GM18873 (cell line): Measurements from ENCODE around the gene QSOX2.

Experiments
- ATAC-seq: cut with Tn5 transposase; IDR thresholded peaks from one replicate; pipeline ENCODE4 v1.9.1; 2021; ENCODE audit warnings: mild to moderate bottlenecking, moderate library complexity, moderate number of reproducible peaks; ENCODE audit not compliant: unreplicated experiment, low FRiP score

The QSOX2 gene, protein sequence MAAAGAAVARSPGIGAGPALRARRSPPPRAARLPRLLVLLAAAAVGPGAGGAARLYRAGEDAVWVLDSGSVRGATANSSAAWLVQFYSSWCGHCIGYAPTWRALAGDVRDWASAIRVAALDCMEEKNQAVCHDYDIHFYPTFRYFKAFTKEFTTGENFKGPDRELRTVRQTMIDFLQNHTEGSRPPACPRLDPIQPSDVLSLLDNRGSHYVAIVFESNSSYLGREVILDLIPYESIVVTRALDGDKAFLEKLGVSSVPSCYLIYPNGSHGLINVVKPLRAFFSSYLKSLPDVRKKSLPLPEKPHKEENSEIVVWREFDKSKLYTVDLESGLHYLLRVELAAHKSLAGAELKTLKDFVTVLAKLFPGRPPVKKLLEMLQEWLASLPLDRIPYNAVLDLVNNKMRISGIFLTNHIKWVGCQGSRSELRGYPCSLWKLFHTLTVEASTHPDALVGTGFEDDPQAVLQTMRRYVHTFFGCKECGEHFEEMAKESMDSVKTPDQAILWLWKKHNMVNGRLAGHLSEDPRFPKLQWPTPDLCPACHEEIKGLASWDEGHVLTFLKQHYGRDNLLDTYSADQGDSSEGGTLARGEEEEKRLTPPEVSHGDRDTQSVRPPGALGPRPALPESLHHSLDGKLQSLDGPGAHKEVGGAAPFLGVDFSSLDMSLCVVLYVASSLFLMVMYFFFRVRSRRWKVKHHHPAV

DNA sequence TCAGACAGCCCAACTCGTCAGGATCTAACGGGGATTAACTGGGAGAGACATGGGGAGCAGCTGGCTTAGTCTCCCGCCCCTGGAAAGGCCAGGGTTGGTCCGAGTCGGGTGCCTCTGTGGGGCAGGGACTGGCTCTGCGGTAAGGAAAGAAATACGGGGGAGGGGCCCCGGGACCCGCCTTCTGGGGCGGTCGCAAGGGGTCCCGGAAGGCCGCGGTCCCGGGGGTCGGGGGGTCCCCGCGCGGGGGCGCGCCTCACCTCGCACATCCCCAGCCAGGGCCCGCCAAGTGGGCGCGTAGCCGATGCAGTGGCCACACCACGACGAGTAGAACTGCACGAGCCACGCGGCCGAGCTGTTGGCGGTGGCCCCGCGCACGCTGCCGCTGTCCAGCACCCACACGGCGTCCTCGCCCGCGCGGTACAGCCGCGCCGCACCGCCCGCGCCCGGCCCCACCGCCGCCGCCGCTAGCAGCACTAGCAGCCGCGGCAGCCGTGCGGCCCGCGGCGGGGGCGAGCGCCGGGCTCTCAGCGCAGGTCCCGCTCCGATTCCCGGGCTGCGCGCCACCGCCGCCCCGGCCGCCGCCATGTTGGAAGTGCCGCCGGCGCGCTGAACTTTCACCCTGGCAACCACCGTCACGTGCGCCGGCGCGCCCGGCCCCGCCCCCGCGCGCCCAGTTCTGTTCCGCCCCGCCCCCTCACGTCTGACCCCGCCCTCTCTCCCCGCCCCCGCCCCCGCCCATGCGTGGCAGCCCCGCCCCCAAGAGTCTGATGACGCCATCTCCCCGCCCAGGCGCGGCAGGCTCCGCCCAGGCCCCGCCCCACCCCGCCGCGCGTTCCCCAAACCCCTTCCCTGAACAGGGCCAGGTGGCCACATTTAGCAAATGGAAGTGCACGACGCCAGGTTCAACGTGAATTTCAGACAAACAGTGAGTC lies at the start of gene QSOX2:
Gene QSOX2 (minus strand): TSS at position 594 of the 932 bp plus-strand sequence. CDS start 9 bp downstream, at position 585.
- no peak for ATAC-seq

DNA sequence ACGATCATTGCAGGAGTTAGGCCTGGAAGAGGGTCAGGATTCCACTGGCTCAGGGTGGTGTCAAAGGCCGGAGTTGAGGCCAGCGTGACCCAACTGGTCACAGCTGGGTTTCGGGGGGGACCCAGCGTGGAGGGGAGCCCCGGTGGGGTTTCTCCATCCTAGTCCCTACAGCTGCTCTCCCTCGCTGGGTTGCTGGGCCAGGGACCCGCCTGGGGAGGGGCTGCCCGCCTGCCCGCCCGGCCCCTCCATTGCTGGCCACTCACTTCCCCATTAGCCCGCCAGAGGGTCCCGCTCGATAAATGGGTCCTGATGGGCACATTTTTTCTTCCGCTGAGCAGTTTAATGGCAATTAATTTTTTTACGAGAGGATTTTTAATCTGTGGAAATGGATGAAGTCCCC lies 49.4 kb upstream of the QSOX2 start:
- ATAC-seq, result no peak

DNA sequence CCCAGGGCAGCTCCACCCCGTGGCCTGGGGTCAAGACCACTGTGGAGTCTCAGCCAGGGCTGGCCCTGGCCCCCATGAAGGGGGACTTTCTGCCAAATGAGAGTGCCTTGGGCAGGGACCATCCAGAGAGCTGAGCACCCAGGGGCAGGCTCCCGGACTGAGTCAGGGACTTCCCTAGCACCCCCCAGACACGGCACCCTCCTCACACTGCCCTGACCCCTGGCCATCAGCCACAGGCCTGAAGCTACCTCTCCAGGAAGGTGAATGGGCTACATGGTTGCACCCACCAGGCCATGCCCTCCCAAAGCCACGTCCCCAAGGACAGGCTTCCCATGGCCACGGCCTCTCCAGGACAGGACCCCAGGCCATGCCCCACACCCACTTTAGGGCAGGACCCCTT lies 48.8 kb upstream of the QSOX2 start:
- ATAC-seq, result no peak

DNA sequence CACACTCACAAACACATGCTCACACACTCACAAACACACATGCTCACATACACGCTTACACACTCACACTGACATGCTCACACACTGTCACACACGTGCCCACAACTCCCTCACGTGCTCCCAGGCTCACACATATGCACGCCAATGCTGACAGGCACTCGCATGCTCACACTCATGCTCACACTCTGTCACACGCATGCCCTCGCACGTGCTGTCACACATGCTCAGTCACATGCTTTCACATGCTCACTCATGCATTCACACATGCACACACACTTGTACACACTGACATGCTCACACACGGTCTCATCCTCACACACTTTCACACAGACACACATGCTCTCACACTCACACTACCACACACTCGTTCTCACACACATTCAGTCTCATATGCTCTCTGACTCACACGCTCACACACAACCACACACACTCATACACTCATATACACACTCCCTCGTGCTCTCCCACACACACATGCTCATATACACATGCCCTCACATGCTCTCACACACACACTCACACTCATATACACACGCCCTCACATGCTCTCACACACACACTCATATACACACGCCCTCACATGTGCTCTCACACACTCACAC lies 48.0 kb upstream of the QSOX2 start:
- ATAC-seq, result no peak

DNA sequence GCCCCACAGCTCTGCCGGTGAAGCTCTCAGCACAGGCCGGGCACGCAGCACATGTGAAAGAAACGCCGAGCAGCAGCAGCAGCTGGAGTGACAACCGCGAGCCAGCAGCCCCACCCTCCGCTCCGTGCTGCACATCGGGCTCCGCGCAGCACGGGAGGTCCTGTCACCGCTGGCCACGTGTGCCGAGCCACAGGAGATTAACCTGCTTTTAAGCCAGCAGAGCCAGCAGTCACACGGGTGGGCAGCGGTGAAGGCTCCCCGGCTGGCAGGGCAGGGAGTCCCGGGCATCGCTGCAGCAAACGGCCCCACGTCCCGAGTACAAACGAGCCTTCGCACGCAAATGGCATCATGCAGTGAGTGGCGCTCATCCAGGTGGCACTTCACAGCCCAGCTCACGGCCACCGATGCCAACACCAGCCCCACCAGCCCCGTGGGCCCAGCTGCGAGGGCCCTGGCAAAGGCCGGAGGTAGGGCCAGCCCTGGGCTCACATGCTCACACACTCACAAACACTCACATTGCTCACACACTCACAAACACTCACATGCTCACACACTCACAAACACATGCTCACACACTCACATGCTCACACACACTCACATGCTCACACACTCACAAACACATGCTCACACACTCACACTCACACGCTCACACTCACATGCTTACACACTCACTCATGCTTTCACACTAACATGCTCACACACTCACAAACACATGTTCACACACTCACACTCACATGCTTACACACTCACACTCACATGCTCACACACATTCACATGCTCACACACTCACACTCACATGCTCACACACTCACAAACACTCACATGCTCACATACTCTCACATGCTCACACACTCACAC lies 47.2 kb upstream of the QSOX2 start:
- no peak for ATAC-seq

DNA sequence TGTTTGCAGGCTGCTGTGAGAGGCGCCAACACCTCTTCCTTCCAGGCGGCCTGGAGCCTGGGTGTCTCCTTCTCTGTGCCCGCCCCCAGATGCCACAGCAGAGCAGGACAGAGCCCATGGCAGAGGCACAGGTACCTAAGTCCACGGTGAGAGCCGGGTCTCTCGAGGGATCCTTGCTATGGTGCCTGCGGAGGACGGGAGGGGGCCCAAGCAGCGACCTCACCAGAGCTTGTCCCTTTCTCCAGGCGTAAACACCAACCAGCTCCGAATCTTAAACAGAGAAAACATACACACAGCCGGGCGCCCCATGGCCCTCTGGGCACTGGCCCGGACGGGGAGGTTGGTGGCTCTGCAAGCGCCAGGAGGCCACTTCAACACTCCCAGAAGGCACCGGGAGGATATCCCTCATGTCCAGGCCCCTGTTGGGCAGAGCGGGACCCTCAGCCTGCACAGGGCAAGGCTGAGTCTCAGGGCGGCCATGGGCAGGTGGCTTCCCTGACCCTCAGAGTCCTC lies 46.5 kb upstream of the QSOX2 start:
- no peak for ATAC-seq

DNA sequence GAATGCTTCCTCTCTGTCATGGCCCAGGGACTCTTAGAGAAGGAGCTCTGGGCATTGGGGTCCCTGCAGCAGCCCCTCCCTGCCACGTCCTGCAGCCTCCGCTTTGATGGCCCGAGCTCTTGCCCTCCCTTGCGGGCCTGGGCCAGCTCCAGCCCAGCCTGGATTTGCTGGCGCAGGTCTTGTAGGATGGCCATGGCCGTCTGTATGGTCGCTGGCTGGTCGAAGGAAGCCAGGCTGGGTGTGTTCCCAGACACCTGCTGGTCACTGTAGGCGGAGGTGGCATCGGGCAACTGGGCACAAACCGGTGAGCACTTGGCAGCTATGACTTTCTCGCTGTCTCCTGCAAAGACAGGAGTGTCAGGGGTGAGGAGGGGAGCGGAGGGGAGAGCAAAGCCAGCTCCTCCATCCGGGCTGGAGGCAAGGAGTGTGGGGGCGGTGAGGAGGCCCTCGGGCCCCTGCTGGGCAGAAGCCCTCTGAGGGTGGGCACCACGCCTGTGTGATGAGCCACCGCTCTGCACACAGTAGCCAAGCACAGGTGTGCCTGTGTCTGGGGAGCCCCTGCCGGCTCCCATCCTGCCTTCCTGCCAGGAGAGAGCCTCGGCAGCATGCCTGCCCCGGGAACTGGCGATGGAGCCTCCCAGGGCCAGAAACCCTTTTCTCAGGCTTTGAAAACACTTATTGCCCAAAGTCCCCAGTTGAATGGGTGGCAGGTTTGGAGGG lies 45.9 kb upstream of the QSOX2 start:
- ATAC-seq, result no peak

DNA sequence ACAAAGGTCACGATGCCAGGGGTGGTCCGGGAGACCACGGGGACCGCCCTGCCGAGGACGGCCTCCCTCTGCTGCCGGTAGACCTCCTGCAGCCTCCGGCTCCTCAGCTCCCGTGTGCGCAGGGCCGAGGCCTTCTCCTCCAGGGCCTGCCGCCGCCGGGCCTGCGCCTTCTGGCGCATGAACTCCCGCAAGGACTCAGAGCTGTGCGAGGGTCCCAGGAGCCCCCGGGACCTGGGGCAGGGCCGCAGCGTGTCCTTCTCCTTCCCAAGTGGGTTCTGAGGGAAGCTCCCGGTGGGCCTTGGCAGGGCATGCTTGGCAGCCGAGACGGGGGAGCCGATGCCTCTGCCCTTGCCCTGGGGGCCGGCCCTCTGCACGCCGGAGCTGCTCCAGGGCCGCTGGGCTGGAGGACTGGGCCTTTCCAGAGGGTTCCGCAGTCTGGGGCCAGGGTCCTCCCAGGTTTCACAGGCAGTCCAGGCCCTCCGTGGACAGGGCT lies 44.9 kb upstream of the QSOX2 start:
- no peak for ATAC-seq

DNA sequence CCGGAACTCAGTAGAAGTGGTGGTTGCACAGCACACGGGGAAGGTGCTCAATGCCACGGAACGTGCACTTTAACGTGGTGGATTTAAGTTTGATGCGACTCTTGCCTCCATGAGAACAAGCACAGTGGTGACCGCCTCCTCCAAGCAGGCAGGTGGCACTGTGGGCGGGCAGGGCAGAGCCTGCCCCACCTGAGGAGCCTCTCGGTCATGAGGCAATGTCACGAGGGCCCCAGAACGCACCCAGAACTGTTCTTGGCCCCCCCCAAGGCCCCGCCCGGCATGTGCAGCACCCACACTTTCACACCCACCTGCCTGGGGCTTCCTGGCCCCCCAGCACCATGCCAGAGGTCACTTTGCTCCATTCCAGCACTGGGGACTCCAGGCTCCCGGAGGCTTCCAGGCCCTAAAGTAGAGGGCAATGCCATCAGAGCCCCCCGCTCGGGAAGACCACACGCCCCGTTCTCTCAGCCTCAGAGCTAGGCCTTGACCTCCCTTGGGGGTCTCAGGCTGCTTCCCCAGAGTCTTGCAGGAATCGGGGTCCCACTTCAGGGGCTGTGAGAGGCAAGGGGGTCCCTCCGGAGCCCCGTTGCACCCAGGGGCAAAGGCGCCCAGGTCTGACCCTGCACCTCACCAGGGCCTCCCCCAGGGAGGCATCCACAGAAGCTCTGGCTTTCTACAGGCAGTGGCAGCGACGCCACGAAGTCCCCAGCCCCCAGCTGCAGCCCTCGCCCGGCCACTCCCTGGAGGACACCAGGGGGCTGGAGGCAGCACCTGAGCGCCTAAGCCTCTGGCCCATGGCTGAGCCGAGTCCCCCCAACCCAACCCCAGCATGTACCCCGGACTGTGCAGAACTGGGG lies 44.3 kb upstream of the QSOX2 start:
- ATAC-seq, result no peak

DNA sequence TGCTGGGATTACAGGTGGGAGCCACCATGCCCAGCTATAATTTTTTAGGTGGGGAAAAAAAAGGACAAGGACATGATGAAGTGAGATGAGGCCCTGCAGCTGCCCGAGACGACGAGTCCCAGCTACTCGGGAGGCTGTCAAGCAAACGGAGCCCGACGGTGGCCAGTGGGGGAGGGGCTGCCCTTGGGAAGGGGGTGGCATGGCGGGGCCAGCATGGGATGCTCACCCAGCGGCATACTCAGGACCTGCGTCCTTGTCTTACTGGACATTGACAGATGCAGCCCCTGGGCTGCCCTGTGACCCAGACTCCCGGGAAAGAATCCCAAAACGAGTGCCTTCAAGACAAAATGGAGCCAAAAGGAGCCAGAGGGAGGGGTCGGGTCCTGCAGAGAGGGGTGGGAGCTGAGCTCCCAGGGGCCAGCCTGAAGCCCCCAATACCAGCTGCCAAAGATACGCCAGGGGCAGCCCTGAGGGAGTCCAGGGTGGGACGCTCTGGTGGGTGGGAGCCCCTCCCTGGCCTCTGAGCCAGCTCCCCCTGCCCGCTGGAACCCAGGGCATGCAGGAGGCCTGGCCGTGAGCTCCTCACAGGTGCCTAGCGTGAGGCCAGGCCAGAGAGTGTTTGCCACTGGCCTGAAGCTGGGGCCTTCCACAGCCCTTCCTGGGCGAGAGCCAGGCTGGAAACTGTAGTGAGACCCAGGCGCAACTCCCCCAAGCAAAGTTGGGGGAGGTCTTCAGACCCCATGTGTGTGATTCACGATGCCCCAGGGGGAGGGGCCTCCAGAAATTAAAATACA lies 42.5 kb upstream of the QSOX2 start:
- no peak for ATAC-seq

DNA sequence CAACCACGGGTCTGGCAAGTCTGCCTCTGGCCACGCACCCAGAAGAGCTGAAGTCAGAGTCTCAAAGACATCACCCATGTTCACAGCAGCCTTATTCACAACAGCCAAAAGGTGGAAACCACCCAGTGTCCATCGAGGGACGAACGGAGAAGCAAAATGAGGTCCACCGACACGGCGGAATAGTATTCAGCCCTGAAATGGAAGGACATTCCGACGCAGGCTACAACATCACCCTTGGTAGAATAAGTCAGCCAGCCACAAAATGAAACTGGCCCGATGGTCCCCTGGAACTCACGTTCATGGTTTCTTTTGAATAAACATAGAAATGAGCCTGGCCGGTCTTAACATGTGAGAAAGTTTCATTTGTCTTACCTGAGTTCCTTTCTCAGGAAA lies 41.4 kb upstream of the QSOX2 start:
- ATAC-seq, result no peak

DNA sequence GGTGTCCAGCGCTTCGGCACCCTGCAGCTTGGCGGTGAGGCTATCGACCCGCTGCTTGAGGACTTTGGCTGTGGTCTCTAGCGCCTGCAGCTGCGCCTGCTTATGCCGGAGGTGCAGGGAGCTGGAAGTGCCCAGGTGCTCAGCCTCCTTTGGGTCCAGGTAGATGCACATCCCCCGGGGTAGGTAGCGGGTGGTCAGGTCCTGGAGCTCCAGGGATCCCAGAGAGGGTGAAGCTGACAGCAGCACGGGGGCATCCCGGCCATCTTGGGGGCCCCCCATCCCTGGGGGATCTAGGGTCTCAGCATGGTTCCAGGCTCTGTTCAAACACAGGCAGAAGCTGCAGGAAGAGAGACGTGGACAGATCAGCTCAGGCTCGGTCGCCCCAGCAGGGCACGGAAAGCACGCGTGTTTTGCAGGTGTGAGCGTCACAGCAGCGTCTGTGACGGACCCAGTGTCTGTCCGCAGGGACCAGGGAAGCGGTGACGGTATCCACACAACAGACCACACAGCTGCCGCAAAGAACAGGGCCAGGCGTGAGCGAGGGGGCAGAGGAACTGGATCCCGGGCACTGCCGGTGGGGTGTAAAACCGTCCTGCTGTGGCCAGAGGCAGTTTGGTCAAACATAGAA lies 40.9 kb upstream of the QSOX2 start:
- no peak for ATAC-seq

DNA sequence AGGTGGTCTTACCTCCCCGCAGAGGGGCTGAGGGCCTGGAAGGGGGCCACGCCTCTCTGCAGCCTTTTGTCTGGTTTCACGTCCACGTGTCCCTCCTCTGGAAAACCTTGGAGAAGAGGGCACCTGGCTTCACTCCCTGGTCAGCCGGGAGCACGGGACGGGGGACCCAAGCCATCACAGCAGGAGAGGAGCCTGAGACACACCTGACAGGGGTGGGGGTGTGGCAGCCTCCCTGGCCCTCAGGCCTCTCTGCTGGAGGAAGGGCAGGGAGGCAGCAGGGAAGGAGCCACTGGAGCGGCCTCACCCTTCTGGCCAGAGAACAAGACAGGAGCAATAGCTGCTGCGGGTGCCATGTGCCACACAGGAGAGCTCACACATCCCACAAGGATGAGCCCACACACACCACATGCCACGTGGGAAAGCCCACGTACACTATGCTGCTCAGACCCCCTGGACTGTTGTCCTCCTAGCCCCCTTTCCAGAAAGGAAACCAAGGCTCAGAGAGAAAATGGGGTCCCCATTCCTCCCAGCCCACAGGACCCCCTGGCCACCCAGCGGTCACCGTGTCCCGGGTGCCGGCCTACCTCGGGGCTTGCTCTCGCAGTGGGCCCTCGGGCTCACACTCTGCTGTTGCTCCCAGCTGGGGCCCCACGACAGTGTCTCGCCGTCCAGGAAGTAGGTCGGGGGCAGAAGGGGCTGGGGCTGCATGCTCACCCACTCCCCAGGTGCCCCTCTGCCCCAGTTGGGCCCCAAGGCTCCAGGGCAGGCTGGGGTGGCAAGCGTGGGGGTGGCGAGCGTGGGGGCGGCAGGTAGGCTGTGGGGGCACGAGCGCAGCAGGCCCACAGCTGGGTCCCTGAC lies 40.1 kb upstream of the QSOX2 start:
- ATAC-seq, result no peak

DNA sequence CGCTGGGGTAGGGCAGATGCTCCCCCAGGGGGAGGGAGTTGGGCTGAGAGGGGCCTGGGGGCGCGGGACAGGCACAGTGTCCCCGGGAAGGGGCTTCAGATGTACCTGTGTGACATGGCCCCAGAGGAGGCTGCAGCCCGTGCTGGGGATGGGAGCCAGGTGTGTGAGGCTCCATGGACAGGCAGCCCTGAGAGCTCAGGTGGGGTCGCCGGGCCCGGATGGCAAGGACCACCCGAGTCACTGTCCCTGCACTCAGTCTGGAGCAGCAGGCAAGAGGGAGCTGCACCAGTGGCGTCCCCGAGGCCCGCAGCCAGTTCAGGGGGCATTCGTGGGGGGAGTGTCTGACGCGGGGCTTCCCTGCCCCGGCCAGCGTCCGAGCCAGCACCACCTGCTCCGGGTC lies 39.3 kb upstream of the QSOX2 start:
- ATAC-seq, result no peak

DNA sequence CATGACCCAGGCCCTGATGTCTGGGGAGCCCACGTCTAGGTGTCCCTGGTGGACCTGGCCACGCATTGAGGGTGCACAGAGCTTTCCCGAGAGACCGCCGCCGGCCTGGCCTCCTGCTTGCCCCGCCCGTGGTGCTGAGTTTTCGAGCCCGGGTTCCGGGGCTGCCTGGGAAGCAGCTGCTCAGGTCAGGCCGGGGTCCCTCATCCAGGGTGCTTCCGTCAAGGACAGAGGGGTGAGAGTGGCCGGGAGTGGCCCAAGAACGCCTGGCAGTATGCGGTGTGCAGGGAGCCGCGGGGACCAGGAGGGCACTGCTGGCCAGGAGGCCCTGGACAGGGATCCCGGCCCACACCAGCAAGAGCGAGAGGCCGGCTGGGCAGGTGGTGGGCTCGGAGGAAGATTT lies 38.7 kb upstream of the QSOX2 start:
- ATAC-seq, result no peak
